Measurements from ENCODE around the gene ITGAE.

- TF ChIP-seq CTCF (IDR thresholded peaks at IDR 0.05) (no peak), POLR2AphosphoS5 (IDR thresholded peaks at IDR 0.05) (no peak), POLR2A (IDR thresholded peaks at IDR 0.05) (no peak), EP300 (IDR thresholded peaks at IDR 0.05) (no peak)
These were observed at the start of gene ITGAE for GRCh38 chr17:3800362-3801271.

Data from sigmoid colon (tissue), 4 donors.